Amniotic stem cell (primary cell): ENCODE results near the gene GPR143.

Experiments
- DNase-seq: peaks from one replicate; lab custom pipeline; 2025; lab: John Stamatoyannopoulos, UW

GPR143 gene

DNA sequence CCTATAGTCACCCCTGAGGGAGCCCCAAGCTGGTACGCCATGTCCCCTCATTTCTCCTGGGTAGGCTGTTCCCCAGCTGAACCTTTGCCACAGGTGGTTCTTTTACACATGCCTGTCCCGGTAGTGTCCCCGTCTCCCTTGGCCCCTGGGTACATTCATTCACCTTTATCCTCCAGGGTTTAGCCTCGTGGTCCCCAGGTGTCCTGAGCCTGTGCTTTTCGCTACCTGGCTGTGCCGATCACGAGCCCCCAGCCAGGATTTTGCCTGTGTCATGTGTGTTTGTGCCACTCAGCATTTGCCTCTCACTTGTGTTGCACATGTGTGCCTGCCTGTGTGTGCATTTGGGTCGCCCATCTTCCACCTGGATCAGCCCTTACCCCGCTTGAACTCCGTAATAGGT is 57.6 kb downstream of the GPR143 start:
- DNase-seq = no peak

GRCh38 chrX:9707306-9708033 is 58.2 kb downstream of the GPR143 start:
- DNase-seq = no peak

DNA sequence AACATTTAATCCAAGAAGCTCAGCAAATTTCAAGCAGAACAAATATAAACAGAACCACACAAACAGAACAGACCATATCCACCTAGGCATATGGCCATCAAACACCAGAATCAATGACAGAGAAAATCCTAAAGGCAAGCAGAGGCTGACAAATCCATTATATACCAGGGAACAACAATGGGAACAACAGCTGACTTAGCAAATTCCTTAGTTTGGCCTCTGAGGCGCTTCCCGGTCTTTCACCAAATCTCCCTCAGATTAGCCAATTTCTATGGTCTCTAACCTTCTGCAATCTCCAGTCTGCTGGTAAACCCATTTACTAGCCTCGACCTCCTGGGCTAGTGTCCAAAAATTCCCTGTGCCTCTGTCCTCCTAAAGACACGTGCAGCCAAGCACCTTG is 59.2 kb downstream of the GPR143 start:
- no peak for DNase-seq

- no peak for DNase-seq
These were observed 60.7 kb downstream of the GPR143 start for GRCh38 chrX:9704876-9705465.

DNA sequence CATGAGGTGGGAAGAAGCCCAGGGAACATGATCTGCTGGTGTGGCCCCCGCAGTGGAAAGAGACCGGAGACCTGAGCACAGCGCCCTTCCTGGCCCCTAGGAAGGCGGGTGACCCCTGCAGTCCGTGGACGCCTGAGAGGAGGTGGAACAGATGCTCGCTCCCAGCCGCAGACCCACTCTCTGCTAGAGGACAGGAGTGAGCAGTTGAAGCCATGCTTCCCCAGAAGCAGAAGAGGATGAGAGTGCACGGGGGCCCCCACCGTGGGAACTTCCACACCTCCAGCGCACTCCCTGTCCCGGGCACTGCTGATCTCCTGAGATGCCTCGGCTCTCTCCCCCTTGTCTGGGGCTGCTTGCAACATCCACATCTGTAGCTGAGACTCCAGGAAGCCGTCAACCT is 62.2 kb downstream of the GPR143 start:
- DNase-seq = no peak

- no peak for DNase-seq
These were observed 63.9 kb downstream of the GPR143 start for GRCh38 chrX:9701790-9702189.

GRCh38 chrX:9700555-9700954 is 65.1 kb downstream of the GPR143 start:
- no peak for DNase-seq

DNA sequence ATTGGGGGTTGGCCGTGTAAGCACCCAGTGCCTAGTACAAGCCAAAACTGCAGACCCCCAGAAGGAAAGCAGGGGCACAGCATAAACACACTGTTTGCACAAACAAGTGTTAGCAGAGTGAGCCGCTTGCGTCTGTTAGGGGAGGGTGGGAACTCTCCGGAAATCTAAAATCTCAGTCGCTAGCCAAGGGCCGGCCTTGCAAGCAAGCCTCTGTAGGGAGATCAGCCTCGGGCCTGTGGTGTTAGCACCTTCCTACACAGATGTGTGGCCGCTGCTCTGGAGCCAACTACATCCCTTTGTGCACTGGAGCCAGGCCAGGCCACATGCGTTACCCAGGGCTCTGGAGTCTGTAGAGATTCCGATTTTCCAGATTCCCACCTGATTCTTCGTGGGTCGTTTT is 67.1 kb downstream of the GPR143 start:
- DNase-seq = no peak

DNA sequence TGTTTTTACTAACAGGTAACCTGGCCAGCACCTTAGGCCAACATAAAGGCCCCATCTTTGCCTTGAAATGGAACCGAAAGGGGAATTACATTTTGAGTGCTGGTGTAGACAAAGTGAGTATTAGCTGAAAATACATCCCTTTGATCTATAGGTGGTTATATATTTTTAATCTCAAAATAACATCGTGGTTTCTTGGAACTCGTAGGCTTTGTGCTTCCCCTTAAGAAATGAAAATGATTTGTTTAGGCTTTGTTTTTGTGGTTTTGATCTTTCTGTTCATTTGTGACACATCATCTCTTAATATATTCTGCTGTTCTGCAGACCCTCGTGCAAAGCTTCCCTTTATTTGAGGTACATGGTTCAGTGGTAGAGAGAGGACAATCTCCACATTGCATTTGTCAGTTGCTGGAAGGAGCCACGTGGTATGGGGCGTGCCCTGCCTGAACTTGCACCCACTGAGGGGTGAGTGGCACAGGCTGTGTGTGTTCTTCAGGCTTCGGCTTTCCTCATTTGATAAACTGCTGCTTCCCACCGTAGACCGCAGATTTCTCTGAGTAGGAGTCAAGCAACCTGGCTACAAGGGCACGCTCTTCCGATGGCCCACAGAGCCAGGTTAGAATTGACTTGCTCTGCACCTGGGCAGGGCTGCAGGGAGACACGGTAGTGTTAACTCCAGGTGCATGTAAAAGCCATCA is 72.2 kb downstream of the GPR143 start:
- no peak for DNase-seq

DNA sequence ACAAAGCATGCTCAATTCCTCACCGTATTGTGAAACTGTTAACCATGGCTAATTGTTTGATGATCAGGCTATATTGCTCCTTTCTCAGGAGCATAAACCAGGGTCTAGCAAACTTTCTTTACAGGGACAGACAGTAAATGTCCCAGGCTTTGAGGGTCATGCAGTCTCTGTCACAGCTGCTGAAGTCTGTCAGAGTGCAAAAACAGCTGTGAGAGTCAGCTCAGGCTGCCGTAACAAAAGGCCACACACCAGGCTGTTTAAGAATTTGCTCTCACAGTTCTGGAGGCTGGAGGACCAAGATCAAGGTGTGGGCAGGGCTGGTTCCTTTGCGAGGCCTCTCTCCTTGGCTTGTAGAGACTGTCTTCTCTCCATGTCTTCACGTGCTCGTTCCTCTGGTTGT is 75.6 kb downstream of the GPR143 start:
- no peak for DNase-seq

- DNase-seq = no peak
These were observed 76.8 kb downstream of the GPR143 start for GRCh38 chrX:9688833-9689232.

- DNase-seq = no peak
These were observed 77.7 kb downstream of the GPR143 start for GRCh38 chrX:9687899-9688298.

DNA sequence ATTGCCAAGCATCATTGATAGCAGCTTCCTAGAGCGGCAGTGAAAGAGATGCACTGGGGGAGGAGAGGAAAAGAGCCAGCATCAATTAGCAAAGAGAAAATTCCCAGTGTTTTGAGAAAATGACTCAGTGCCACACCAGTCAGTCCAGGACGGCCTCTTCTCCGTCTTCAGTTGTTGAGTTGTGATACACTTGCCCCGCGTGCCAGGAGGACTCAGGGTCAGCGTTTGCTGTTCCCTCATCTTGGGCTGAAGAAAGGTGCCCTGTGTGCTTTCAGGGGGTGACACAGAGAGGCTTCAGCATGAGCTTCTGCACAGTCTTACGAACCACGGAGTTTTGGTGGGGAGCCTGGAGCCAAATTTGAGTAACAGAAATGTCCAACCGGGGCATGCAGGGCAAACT is 82.3 kb downstream of the GPR143 start:
- DNase-seq = no peak

GRCh38 chrX:9682861-9683260 is 82.8 kb downstream of the GPR143 start:
- no peak for DNase-seq

DNA sequence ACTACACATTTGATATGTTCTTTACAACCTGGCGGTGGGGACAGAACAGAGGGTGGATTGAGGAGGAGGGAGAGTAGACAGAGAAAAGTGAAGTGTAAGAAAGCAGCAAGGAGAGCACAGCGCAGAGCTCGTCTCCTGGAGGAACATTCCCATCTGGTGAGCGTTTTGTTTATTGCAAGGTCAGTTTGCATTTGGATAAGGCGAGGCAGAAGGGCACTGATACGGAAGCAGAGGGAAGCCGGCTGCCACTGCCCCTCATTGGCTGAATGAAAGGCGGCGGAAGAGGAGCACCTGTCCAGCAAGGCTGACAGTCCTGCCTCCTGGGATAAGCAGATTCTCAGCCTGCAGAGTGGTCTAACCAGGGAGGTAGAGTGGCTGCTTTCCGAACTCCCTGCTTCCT is 83.2 kb downstream of the GPR143 start:
- no peak for DNase-seq

GRCh38 chrX:9681422-9681821 is 84.2 kb downstream of the GPR143 start:
- DNase-seq = no peak

- no peak for DNase-seq
These were observed 84.6 kb downstream of the GPR143 start for GRCh38 chrX:9681011-9681410.

- DNase-seq = no peak
These were observed 87.3 kb downstream of the GPR143 start for GRCh38 chrX:9678215-9678965.

DNA sequence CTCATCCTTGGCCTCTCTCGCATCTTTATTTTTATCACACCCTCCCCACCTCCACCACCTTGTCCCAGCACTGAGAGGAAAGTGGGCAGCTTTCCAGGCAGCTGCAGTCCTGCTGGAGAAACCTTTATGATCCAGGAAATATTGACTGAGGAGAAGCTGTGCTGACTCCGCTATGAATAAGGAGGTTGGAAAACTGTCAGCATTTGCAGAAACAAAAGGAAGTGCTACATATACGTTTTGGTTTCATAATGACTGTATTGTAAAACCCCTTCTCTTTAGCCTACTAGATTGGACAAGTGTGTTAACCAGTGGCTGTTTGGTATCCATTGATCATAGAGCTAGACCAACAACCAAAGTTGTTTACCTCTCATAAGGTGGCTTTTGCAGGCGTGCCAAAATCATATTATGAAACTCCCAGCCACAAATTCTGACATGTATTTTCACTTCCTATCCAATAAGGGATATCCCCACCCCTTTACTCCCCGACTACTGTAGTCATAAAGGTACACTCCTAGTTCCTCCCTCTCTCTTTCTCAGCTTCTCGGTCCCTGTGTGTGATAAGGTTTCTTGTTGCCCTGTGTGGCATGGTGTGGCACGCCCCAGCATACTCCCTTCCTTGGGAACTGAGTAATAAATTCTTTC is 88.4 kb downstream of the GPR143 start:
- DNase-seq = no peak

- DNase-seq = no peak
These were observed 88.9 kb downstream of the GPR143 start for GRCh38 chrX:9676738-9677097.

GRCh38 chrX:9676306-9676705 is 89.3 kb downstream of the GPR143 start:
- DNase-seq = no peak
